HG02588 (cell line): ENCODE measurements around the gene STAT5B.

Experiments
- ATAC-seq: cut with Tn5 transposase; IDR thresholded peaks from one replicate; pipeline ENCODE4 v1.9.1; 2021; ENCODE audit warnings: mild to moderate bottlenecking, moderate library complexity; ENCODE audit not compliant: unreplicated experiment

Gene STAT5B

GRCh38 chr17:42286411-42287221 lies 10.4 kb upstream of the STAT5B start:
- ATAC-seq = no peak

DNA sequence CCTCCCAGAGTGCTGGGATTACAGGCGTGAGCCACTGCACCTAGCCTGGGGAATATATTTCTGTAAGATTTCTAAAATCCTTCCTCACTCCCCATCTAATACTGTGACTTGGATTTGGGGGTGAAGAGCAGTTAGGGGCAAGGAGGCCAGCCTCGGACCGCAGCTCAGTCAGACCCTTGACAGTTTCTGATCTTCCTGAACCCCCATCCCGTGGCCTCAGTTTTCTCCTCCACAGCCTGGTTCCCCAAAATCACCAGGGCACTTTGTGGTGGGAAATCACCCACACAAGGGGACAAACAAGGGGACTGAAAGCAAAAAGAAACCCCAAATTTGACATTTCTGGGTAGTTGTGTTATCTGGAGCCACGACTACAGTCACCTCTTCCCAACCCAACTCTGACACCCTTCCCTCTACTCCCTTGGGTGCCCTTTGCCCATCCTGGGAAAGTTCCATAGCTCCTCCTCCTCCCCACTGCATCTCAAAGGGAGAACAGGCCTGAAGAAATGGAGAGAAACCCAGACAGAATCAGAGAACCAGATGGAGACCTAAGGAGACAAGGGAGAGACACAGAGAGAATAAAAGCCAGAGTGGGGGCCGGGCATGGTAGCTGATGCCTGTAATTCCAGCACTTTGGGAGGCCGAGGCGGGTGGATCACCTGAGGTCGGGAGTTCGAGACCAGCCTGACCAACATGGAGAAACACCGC lies 9.3 kb upstream of the STAT5B start:
- no peak for ATAC-seq

DNA sequence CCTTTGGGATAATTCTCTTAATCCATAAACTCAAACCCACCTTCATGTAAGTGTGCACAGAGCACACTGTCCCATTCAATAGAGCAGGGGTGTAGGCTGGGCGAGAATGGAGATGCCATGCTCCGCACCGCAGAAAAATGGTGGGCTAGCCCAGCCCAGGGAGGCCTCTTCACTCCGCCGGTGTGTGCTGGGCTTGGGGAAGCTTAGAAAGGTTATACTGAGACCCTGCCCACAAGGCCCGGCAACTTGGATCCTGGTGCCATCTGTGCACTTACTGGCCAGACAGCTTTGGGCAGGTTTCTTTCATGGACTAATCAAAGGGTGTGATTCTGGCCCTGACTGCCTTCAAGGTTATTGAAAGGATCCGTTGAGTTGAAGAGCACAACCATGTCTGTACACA lies 8.4 kb upstream of the STAT5B start:
- ATAC-seq = no peak

DNA sequence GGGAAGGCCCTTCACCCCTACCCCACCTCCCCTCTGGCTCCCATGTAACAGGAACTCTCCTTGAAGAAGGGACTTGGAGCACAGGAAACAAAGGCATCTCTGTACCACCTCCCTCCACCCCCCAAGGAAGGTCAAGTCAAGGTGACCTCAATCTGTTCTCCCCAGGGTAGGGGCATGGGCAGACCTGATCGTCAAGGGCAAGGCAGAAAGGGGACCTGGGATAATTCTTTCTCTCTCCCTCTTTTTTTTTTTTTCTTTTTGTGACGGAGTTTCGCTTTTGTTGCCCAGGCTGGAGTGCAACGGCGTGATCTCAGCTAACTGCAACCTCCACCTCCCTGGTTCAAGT lies 7.8 kb upstream of the STAT5B start:
- ATAC-seq = no peak

- ATAC-seq = no peak
Observed at GRCh38 chr17:42283241-42284023, 7.2 kb upstream of the STAT5B start.

DNA sequence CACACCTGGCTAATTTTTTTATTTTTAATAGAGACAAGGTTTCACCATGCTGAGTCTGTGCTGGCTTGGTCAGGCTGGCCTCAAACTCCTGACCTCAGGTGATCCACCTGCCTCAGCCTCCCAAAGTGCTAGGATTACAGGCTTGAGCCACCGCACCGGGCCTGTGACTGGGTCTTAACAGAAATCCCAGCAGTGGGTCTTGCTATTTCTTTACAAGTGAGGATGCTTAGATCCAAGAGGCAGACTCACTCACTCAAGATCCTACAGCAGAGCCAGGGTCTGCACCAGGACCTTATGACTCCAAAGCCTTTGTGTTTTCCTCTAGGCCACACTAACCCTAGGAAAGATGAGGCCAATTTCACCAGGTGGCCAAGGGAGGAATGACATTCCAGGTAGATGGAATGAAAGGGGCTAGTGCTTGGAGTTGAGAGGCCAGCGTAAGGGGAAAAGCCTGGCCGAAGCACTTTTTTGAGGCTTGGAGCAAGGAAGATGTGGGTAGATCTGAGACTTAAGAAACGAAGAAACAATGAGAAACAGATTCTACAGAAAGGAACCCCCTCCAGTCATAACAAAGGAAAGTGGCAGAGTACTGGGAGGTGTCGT lies 6.4 kb upstream of the STAT5B start:
- no peak for ATAC-seq

DNA sequence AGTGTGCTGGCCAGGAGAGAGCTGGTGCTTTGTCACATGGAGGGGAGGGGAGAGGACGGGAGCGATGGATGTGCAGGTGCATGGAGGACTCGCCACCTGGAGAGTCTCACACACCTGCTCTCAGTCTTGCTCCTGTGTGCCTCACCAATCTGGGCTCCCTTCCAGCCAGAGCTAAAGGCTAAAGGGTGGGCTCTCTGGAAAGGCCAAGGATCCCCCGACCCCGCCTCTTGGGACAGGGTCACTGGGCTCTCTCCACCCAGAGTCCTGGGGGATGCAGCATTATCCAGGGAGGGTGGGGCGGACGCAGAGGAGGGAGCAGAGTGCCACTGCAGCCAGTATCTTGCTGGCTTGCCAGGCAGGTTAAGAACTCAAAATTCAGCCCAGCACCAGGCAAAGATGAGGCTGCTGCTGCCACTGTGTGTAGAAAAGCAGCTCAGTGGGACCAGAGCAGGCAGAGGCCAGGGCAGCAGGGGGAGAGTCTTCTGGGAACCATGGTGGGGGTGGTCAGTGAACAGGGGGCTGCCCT lies 5.4 kb upstream of the STAT5B start:
- no peak for ATAC-seq

DNA sequence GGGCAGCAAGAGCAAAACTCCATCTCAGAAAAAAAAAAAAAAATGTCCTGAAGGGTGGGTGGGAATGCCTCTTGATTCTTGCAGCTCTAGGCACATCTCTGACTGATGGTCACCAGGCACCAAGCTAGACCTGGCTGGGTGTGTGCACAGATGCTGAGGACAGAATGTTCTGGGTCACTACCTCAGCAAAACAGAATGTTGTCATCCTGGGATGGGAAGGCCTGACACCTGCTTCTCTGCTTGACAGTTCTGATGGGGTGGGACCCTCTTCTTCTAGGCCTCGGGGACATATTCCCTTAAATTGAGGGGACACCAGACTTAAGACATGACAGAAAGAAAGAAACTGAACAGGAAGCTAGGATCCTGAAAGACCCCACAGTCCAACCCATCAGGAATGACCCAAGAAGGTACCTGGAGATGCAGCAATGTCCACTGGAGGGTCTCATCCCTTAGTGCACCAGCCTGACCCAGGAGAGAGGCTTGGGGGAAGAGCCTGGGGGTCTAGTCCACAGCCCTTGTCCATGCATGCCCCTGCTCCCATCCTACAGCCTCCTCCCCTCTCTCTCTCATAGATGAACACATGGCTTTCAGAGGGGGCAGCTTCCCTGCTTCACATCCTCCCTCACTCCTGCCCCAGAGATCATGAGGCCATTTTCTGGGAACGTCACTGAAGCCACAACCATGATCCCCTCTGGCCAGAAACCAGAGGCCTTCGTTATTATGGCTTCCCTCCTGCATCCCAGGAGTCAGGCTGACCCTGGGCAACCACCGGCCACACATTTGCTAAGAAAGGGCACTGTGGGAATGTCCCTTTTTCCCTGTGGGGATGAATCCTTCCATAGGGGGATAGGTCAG lies 3.8 kb upstream of the STAT5B start:
- ATAC-seq = no peak

DNA sequence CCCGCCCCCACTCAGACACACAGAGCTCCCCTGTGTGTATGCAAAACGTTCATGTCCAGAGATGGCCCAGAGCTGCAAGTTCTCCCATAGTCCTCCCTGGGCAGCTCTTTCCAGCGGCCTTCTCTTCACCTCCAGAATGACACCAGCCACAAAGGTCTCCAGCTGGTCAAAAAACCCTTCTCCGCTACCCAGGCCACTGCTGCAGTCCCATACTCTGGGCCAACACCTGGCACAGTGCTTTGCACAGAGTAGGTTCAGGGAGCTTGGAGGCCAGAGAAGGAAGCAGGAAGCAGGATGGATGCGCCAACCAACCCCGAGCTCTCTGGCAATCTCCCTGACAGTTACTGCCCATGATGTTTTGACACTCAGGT lies 1.1 kb upstream of the STAT5B start:
- no peak for ATAC-seq

GRCh38 chr17:42276609-42277341 lies 584 bp upstream of the STAT5B start:
- ATAC-seq = peak; percentile 17

DNA sequence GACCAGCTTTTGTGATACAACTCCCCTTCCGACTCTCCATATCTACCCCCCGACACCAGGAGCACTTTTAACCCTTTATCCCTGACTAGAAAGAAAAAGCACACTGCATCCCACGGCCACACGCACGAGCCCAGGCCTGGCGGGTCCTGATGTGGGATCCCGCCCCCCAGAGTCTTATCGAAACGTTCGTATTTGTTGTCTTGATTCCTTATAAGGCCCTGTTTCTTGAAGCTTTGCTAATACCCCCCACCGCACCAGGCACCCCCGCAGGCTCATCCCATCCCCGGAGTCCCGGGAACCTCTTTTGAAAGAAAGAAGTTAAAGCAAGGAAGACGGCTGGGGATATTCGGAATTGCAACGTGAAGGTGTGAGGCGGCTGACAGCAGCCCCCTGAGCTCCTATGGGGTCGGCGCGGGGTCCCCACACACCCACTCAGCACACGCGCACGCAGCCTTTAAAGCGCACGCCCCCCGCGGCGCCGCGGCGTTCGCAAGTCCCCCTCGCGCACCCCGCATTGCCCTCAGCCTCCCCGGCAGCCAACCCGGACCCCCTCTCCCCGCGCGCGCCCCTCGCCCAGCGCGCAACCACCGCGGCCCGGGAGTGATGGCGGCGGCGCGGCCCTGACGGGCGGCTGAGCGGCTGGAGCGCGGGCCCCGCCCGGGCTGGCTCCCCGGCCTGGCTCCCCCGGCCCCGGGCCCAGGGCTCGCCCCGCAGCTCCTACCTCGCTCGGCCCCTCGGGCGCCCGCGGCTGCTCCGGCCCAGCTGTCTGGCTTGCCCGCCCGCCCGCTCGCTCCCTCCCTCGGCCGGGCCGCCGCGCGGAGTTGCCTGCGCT lies 448 bp downstream of the STAT5B start:
- peak; percentile 39 for ATAC-seq

DNA sequence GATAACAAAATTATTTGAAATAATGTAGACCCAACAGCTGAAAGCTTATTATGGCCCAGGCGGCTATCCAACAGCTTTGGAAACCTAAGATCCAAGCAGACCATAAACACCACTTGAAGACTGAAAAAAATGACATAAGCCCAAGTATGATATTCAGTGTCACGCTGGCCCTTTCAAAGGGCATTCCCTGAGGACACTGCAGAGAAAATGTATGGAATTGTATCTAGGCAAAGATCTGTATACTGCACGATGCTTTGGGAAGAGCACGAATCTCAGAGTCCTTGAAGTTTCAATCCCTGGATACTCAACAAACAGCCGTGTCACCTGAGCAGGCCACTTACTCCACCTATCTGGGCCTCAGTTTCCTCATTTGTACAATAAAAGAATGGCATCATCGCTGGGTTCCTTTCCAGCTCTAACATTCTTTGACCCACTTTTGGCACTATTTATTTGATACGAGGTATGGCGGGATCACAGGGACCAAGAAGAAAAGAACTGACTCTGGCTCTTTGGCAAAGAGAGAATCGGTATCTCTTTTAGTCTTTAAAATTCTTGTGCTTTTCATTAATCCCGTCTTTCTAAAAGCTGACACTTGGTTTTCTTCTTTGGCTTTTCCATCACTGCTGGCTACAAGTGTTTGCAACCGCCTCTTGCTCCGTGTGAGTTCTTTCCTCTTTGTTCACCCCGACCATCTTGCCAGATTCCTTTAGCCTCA lies 1.2 kb downstream of the STAT5B start:
- no peak for ATAC-seq

DNA sequence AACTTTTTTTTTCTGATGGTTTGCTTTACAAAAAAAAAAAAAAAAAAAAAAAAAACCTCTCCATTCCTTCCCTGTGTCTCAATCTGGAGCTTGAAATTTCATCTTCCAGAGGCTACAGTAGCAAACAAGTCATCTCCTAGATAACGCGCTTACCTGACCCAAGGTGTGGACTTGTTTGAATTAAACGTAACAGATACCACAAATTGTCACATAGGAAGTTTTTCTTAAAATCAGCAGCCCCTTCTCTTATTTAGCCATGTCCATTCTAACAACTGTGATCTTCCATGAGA lies 2.0 kb downstream of the STAT5B start:
- ATAC-seq = no peak

GRCh38 chr17:42273474-42274252 lies 2.5 kb downstream of the STAT5B start:
- ATAC-seq = no peak

DNA sequence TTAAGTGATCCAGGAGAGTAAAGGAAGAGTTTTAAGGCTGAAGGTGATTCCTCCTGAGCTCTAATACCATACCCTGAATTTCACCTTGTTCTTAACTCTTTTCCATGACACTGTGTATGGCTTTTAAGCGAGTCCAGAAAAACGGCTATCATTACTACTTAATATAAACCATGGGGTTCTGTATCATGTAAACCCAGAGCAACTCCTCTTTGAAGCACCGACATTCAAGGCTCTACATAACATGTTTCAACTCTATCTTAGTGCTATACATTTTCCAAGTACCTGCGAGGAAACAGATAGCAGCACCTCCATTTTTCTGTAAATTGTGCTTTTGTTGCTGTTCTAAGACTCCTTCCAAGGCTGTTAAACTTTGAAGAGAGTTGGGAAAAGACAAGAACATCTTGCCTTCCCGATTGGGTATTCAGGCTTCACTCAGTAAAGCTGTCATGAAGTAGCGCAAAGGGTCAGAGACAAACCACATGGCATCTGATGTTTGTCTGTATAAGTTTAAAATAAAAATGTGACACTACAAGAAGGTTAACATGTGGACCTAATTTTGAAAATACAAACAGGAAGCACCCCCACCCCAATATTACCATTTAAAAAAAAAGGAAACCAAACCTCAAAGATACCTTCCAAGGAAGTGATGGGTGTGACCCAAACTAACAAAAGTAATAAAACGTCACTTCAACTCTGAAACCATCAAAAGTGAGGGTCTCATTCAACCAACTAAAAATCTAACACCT lies 3.9 kb downstream of the STAT5B start:
- no peak for ATAC-seq

DNA sequence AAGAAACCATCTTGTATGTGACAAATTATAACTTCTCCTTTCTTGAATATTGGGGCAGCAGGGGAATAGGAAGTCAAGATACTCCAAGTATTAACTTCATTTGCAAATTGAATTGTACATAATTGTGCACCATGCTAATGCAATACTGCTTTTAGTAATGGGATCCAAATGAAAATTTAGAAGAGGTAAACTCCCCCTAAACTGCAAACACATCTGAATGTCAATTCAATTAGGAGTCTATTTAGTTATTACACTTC lies 4.5 kb downstream of the STAT5B start:
- ATAC-seq = no peak
